D721Med (cell line): ENCODE measurements around the gene AIG1.
"Not testable (repeated sequence)": the region's sequence is repeated elsewhere in the genome, so short reads cannot be mapped to it uniquely, and the experiment has no call there.

Experiments used
- DNase-seq: peaks from one replicate; pipeline ENCODE4 v3.0.0; 2011; ENCODE audit warnings: low spot score; ENCODE audit not compliant: insufficient read length
- FAIRE-seq: peaks from 2 replicates; lab custom pipeline; 2011; peaks lifted over from hg19 to GRCh38; lab: Jason Lieb, UNC
- CTCF ChIP-seq: IDR thresholded peaks from 2 replicates; pipeline ENCODE4 v1.5.1; 2012; ENCODE audit warnings: mild to moderate bottlenecking, control low read depth; ENCODE audit not compliant: insufficient read depth; ENCODE audit errors: missing control alignments

Gene AIG1

DNA sequence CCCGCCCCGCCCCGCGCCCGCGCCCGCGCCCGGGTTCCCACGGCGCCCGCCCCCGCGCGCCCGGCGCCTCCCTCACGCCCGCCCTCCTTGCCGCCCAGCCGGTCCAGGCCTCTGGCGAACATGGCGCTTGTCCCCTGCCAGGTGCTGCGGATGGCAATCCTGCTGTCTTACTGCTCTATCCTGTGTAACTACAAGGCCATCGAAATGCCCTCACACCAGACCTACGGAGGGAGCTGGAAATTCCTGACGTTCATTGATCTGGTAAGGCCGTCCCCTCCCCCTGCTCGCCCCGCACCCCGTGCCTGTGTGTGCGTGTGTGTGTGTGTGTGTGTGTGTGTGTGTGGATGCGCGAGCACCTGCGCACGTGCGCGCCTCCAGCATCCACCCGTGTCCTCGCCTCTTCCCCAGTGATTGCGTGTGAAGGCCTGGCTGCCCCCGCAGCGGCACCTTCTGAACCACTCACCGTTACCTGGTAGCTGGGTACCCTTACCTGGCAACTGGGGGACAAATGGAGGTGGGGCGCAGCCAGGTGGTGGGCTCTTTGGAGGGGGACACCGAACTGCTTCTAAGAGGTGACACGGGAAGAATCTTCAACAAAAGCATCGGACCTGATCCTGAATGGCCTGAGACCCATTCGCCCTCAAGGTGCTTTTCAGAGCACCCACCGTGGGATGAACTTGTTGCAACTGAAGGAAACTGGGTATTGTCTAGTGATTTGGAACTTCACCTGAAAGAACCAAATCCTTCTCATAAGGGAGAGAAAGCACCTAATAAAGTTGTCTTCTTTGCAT is at the start of gene AIG1:
AIG1 (plus strand) TSS at position 84 of the 791 bp plus-strand sequence; CDS start at position 121, 37 bp downstream.
- DNase-seq (peak; percentile 22), FAIRE-seq (no peak)
- TF ChIP-seq CTCF: no peak

- no peak for FAIRE-seq
Observed at GRCh38 chr6:143014764-143015163, 45.9 kb upstream of the AIG1 start.

DNA sequence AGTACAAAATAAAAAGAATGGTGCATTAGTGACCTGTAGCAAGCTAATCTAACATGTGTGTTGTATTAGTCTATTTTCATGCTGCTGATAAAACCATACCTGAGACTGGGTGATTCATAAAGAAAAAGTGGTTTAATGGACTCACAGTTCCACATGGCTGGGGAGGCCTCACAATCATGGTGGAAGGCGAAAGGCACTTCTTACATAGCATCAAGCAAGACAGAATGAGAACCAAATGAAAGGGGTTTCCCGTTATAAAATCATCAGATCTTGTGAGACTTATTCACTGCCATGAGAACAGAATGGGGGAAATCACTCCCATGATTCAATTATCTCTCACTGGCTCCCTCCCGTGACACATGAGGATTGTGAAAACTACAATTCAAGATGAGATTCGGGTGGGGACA is 45.4 kb upstream of the AIG1 start:
- DNase-seq (no peak), FAIRE-seq (no peak)
- no peak for TF ChIP-seq CTCF

More at GRCh38 chr6:143014764-143015163, 45.9 kb upstream of the AIG1 start:
- TF ChIP-seq CTCF: no peak
- no peak for DNase-seq

DNA sequence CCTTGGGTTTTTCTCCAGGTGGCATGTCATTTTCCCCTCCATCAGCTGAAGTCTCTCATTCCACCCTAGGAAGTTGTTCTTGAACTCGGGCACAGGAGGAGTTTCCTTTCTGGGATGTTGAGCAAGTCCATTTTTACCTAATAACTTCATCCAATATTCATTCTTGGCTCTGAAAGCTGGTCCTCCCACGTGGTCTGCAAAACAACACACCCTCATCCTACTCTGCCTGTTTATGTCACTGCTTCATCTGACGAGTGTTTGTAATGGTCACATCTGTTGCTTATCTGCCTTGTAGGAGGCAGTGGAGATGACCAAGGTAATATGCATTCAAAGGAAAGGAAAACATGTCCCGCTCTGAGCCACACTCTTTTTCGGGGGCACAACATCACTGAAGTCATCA is 41.7 kb upstream of the AIG1 start:
- FAIRE-seq: no peak
- no peak for DNase-seq
- TF ChIP-seq CTCF: no peak

GRCh38 chr6:143020862-143021261 is 39.8 kb upstream of the AIG1 start:
- not testable (repeated sequence) for DNase-seq, FAIRE-seq

DNA sequence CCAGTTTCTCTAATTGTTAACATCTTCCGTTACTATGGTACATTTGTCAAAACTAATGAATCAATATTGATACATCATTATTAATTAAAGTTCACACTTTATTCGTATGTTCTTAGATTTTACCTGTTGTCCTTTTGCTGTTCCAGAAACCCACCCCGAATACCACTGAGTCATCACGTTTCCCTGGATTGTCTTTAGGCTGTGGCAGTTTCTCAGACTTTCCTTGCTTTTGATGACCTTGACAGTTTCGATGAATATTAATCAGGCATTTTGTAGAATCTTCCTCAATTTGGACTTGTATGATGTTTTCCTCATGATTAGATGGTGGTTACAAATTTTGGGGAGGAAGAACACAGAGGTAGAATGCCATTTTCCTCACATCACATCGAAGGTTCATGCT is 39.1 kb upstream of the AIG1 start:
- no peak for TF ChIP-seq CTCF
- DNase-seq (no peak), FAIRE-seq (no peak)

DNA sequence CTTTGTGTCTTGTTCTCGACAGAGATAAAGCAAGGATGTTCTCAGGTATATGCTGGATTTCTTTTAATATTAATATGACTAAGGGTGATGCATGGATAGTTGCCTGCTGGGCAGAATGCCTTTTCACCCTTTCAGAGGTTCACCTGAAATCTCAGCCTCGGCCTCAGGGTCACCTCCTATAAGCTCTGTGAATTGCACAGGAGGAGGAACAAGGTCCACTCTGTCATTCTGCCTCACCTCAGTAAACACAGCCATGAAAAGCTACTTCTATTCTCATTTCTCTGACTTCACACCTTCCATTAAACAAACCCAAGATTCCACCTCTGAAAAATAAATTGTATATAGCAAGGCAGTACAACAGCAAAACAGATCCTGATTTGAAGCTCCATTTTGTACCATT is 38.1 kb upstream of the AIG1 start:
- no peak for TF ChIP-seq CTCF
- no peak for DNase-seq
- FAIRE-seq: no peak
